ENCODE results near the gene MMP24.

DNA sequence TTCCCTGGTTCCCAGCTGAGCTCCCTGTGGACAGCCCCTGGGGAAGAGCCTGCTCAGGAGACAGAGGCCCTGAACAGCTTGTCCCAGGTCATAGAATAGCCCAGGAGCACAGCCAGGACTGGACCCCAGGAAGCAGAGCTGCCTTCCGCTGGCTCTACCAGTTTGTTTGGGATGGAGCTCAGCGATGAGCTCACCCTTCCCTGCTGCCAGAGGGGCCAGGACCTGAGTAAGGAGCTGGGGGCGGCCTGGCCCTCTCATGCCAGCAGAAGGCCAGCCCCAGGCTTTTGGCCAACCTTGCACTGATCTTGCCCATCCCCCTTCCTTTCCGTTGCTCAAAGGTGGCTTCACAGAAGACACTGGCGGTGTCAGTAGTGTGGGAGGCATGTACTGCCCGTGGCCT is 33.9 kb downstream of the MMP24 start:
- TF ChIP-seq, protein P1, sequence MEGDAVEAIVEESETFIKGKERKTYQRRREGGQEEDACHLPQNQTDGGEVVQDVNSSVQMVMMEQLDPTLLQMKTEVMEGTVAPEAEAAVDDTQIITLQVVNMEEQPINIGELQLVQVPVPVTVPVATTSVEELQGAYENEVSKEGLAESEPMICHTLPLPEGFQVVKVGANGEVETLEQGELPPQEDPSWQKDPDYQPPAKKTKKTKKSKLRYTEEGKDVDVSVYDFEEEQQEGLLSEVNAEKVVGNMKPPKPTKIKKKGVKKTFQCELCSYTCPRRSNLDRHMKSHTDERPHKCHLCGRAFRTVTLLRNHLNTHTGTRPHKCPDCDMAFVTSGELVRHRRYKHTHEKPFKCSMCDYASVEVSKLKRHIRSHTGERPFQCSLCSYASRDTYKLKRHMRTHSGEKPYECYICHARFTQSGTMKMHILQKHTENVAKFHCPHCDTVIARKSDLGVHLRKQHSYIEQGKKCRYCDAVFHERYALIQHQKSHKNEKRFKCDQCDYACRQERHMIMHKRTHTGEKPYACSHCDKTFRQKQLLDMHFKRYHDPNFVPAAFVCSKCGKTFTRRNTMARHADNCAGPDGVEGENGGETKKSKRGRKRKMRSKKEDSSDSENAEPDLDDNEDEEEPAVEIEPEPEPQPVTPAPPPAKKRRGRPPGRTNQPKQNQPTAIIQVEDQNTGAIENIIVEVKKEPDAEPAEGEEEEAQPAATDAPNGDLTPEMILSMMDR (conservative IDR thresholded peaks at IDR 0.05 in 1 of 2, IDR thresholded peaks at IDR 0.05 in 1 of 2; ENCODE audit: low read depth in 1 of 2, low read length in 2 of 2), result no peak
- no peak for TF ChIP-seq EZH2 (IDR thresholded peaks at IDR 0.05; ENCODE audit: low read length, missing control alignments)

Measured in fibroblast of lung (primary cell).